Tongue (tissue), 3 donors: ENCODE results near the gene SETD1A. TPM values are rescaled to one million over a fixed set of nuclear protein-coding genes. Genes with fewer than 3 reads are reported as not detected.

Experiments used
- DNase-seq: peaks from one replicate; pipeline ENCODE4 v3.0.0-alpha.2; 2015
- small RNA-seq: library from RNA; depleted of rRNA; stranded (forward); fragments of <200 nt; gene quantifications from one replicate; pipeline ENCODE3, GENCODE V24; 2014; ENCODE audit warnings: low replicate concordance
- total RNA-seq: library from RNA; depleted of rRNA; stranded (reverse); fragments of >200 nt; gene quantifications from one replicate; pipeline ENCODE4 v1.2.3, GENCODE V29; 2014

The SETD1A gene
- total RNA-seq, 1 donor from 2014 or later = 4.6 TPM

DNA sequence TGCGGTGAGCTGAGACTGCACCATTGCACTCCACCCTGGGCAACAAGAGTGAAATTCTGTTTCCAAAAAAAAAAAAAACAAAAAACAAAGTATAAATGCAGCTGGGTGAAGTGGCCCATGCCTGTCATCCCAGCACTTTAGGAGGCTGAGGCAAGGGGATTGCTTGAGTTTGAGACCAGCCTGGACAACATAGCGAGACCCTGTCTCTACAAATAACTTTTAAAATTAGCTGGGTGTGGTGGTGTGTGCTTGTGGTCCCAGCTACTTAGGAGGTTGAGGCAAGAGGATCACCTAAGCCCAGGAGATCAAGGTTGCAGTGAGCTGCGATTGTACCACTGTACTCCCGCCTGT lies 65.7 kb downstream of the SETD1A start:
- DNase-seq = no peak

DNA sequence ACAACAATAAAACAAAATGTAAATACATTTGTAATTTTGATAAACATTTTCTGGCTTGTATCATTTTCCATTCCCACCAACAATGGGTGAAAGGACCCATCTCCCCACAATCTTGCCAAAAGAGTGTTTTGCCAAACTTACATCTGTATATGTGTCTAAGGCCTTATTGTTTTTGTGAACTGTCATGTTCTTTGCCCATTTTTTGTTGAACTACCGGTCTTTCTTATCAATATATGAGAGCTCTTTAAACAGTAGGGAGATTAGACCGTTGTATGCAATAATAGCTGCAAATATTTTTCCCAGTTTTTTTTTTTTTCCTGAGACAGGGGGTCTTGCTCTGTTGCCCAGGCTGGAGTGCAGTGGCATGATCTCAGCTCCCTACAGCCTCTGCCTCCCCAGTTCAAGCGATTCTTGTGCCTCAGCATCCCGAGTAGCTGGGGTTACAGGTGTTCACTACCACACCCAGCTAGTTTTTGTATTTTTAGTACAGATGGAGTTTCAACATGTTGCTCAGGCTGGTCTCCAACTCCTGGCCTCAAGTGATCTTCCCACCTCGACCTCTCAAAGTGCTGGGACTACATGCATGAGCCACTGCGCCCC lies 66.2 kb downstream of the SETD1A start:
- DNase-seq = no peak

DNA sequence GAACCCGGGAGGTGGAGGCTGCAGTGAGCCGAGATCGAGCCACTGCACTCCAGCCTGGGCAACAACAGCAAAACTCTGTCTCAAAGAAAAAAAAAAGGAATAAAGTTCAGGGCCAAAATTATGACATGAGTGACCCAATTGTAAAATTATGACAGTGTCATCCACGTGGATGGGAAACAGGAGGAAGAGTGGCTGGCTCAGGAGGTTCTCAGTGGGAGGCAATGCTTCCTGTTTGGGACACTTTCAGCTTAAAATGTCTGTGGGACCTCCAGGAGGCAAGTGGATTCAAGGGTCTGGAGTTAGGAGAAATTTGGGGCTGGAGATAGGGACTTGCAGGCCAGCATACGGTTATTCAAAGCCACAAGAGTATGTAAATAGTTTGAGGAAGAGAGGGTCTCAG lies 67.8 kb downstream of the SETD1A start:
- DNase-seq = no peak

DNA sequence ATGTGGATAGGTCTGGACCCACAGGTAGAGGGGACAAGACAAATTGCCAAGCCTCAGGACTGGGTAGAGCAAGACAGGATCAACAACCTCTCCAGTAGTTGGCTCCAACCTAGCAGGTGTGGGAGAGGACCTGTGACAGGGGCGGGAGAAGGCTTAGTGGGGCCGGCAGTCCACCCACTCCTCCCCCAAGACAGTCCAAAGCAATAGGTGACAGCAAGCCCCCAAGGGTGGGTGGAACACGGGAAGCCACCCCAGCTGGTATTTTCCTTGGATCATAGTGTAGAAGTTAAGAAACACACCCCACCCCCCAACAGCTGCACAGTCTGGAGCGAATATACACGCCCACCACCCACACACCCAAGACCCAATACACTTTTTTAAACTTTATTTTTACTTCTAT lies 71.7 kb downstream of the SETD1A start:
- DNase-seq = no peak

DNA sequence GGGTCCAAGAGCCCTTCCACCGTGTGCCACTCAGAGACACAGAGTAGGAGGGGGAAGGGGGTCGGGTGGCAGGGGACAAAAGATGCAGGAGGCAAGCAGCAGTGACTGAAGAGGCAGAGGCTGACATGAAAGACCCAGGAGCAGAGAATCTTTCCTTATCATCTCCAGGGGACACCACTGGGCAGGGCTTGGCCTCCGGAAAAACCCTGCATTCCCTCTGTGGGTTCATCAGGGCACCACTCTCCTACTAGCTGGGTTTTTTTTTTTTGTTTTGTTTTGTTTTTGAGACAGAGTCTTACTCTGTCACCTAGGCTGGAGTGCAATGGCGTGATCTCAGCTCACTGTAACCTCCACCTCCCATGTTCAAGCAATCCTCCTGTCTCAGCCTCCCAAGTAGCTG lies 73.7 kb downstream of the SETD1A start:
- no peak for DNase-seq

DNA sequence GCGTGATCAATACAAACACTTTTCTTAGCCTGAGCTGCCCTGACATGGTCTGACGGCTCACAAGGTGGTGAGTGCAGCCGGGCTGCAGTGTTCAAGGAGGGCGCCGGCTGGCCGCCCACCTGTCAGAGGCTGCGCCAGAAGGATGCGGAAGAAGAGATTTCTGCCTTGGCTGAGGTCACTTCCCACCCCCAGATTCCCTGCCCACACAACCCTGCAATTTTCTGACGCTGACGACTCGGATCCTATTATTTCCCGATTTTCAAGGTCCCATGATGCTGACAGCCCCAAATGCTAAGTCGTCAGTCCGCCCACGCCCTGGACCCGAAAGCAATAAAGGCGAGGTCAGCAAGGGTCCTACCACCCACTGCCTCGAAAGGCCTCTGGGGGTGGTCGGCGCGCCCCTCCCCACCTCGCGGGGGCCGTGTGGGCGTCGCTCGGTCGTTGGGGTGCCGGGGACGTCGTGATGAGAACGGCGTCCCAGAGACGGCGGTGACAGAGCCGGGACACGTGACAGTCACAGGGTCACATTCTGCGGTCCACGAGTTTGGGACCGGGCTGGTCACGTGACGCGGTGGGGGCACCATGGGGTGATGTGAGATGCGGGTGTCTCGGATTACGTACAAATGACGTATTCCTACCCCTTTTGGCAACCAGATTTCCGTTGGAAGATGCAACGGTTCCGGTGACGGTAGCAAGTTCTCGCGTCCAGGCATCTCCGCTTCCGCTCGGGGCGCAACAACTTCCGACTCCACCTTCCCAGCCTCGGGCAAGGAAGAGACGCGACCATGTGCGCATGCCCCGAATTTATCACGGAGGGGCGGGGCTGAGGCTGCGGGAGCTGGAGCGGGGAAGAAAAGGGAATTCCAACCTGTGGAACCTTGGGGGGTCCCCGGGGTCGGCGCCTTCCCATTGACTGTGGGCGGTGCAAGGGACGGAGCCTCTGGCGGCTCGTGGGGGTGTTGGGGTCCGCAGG lies 75.5 kb downstream of the SETD1A start, which contains the start of gene STX4:
Gene STX4, plus strand, starts transcription at position 823 of the 973 bp plus-strand sequence. CDS start 248 bp downstream, outside the sequence.
- peak; percentile 99 for DNase-seq

DNA sequence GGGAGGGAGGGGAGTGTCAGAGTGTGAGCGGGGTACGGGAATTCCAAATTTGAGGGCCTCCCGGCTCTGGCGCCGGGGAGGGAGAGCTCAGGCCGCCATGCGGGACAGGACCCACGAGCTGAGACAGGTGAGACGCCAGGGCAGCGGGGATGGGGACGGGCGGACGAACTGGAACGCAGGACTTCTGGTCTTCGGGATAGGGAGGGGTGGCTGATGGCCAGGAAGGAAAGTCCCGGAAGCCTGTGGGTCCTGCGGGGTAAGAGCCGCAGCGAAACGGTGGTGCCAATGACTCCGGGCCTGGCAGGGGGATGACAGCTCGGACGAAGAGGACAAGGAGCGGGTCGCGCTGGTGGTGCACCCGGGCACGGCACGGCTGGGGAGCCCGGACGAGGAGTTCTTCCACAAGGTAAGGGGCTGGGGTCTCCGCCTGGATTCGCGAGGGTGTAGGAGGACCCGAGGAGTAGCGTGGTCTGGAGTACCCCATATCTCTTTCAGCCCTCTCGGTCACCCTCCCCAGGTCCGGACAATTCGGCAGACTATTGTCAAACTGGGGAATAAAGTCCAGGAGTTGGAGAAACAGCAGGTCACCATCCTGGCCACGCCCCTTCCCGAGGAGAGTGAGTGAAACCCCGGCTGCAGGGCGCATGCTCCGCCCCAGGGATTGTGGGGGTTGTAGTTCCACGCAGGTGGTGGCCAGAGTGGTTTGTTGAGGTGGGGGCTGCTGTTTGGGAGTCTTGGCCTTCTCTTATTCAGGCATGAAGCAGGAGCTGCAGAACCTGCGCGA lies 76.3 kb downstream of the SETD1A start:
- DNase-seq = peak; percentile 96

Small RNA genes lying within 50 kb of the gene (small RNA-seq; reads per million reads assigned to genes)
- gene AC135048.1 = not detected

Other genes with a start within 250 kb of the SETD1A start
- gene PHKG2, start 209.3 kb upstream of the SETD1A start, total RNA-seq = 9.3 TPM
- gene CFAP119, start 195.7 kb upstream of the SETD1A start, total RNA-seq = 2.2 TPM
- gene RNF40, start 195.4 kb upstream of the SETD1A start, total RNA-seq = 83.2 TPM
- gene ZNF629, start 170.5 kb upstream of the SETD1A start, total RNA-seq = 10.8 TPM
- gene BCL7C, start 63.7 kb upstream of the SETD1A start, total RNA-seq = 24.2 TPM
- gene CTF1, start 61.1 kb upstream of the SETD1A start, total RNA-seq = 2.1 TPM
- 9.3 TPM for gene FBXL19, start 34.2 kb upstream of the SETD1A start, total RNA-seq
- 15.7 TPM for gene ORAI3, start 8.7 kb upstream of the SETD1A start, total RNA-seq
- gene HSD3B7, start 27.5 kb downstream of the SETD1A start, total RNA-seq = 15.9 TPM
- 0.92 TPM for gene STX1B, start 52.9 kb downstream of the SETD1A start, total RNA-seq
- gene STX4, start 75.8 kb downstream of the SETD1A start, total RNA-seq = 26.8 TPM
- gene ZNF668, start 116.5 kb downstream of the SETD1A start, total RNA-seq = 5.0 TPM
- gene ZNF646, start 116.7 kb downstream of the SETD1A start, total RNA-seq = 14.7 TPM
- gene PRSS53, start 131.2 kb downstream of the SETD1A start, total RNA-seq = 2.9 TPM
- gene VKORC1, start 137.0 kb downstream of the SETD1A start, total RNA-seq = 64.2 TPM
- gene BCKDK, start 150.6 kb downstream of the SETD1A start, total RNA-seq = 13.0 TPM
- 55.5 TPM for gene KAT8, start 159.9 kb downstream of the SETD1A start, total RNA-seq
- gene PRSS8, start 178.0 kb downstream of the SETD1A start, total RNA-seq = 17.6 TPM
- gene PRSS36, start 192.3 kb downstream of the SETD1A start, total RNA-seq = not detected
- 82.2 TPM for gene FUS, start 222.4 kb downstream of the SETD1A start, total RNA-seq
- gene PYCARD, start 245.0 kb downstream of the SETD1A start, total RNA-seq = 15.2 TPM